NOMO-1 treated with DMSO at 0.1 percent for 48 hours (cell line): Measurements from ENCODE around the gene ABCG4.
"Not testable (repeated sequence)": the region's sequence is repeated elsewhere in the genome, so short reads cannot be mapped to it uniquely, and the experiment has no call there.

Experiments
- DNase-seq: peaks from one replicate; lab custom pipeline; 2025; ENCODE audit not compliant: unreplicated experiment; lab: John Stamatoyannopoulos, UW

The ABCG4 gene

DNA sequence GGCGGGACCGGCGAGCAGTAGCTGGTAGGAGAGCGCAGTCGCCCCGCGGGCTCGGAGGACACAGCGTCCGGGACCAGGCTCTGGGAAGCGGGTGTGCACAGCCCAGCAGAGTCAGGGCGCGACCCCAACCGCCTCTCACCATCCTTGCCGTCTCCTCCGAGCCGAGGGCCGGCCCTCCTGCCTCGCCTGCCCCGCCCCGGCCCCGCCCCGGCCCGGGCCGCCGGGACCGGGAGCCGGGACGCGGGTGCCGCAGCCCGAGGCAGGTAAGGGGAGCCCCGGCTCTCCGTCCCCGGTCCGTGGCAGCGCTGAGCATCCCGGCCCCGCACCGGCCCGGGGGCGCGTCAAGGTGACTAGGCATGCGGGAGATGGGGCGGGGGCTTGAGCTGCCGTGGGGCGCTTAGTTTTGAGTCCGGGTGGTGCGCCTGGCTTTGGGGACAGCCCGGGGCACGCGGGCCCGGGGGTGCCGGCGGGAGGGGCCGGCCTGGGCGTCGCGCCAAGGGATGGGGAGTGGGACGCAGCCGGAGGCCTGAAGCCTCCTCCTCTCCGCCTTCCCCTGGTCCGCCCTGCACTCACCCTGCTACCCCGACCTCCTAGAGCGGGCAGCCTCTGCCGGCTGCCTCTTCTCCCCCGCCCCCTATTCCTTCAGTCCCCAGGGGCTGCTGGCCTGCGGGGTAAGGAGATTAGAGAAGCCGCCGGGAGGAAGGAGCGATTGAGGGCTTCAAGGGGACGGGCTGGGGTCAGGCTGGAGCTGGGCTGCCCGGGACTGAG lies at the start of gene ABCG4:
ABCG4 (plus strand) TSS at position 35 of the 768 bp plus-strand sequence. CDS start 914 bp downstream, outside the sequence.
- DNase-seq, result no peak

DNA sequence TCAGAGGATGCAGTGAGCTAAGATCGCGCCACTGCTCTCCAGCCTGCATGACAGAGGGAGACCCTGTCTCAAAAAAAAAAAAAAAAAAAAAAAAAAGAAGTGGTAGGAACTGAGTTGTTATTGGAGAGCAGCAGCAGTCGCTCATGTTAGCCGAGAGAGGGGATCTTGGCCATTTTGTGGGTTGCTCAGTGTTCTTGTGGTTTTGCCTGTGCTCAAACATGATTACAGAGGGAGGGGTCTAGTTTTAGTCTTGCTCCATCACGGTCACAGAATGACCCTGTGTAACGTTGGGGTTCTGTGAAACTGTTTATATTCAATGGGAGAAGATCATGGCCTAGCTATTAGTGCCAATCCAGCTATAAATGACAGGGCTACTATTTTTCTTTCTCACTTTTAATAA lies 49.1 kb upstream of the ABCG4 start:
- no peak for DNase-seq

DNA sequence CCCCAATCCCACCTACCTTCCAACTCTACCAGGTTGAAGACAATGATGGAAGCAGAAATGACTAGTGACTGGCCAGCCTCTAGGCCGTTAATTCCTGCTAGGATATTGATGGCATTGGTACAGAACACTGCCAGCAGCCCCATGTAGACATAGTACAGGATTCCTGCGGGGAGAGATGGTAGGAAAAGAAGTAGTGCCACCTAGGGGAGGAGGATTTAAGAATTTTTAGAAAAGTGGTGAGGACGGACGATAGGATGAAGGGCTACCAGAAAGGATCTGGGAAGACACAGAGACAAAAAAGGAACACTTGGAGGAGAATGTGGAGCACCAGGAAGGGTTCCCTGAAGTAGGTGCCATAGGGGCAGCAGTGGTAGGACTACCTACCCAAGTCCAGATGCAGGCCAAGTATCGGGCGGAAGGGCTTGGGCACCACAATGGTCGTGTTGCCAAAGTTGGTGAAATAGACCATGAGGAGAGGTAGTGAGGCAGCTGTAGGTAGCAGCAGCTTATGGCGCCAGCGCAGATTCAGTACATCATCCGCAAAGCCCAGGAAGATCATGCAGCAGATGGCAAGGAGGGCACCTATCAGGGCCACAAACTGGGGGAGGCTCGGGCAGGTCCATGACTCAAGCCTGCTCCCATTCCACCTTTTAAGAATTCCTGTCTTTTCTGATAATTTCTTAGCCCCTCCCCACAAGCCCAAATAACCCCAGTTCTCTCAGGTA lies 48.4 kb upstream of the ABCG4 start:
- peak; percentile 28 for DNase-seq

DNA sequence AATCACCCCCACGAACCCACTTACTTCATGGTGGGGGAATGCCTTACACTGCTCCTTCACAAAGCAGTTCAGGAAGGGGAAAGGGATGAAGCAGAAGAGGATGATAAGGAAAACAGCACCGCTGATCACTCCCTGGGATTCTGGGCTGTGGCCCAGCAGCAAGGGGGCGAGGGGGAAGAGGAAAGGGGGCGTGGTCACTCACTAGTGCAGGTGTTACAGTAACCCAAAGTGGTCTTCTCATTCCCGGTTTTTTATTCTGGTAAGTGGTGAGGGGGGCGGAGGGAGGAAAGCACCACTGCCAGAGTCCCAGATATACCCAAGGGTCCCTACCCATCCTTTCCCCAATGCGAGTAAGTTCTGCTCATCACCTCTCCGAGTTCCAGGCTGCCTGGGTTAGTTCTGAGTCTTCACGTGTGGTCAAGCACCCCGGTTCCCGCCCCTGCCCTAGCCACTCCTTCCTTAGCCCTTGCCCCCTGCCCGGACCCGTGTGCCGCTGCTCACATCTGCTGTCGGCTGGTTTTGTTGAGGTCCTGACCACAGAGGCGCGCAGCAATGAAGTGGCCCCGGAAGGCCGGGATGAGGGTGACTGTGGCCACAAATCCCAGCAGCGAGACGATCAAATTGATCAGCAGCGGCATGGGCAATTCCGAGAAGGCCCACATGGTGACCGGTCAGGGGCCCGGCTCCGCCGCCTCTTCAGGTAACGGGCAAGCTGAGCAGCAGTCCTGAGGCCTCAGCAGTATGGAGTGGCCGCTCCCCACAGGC lies 47.7 kb upstream of the ABCG4 start:
- no peak for DNase-seq

DNA sequence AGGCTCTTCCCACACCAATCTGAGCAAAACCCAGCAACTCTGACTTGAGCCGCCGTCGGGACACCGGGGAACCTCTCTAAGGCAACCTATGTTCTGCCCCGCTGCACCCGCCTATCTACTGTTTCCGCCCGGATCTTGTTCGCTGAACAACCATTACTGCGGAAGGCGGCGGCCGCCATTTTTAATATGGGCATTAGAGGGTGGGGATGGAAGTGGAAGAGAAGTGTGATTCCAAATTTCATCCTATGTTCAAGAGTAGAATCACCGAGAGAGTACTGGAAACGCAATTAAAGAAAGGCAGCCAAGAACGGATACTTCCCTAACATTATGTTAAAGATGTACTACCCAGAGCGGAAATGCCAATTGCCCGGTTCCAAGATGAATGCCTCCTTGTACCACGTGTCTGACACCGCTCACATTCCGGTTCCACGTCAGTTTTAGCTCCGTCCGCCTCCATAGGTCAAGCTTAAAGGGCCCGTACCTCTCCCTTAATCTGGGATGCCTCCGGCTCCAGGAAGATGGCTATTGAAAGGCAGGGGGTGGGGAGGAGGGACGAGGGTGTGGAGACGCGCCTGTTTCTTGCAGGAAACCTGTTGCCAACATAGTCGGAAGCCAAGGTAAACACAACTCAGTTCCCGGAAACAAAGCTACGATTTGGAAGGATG lies 47.0 kb upstream of the ABCG4 start, which contains the start of gene DPAGT1:
DPAGT1 (minus strand) TSS at position 95 of the 665 bp plus-strand sequence. CDS start 198 bp downstream, outside the sequence.
- peak; percentile 95 for DNase-seq

DNA sequence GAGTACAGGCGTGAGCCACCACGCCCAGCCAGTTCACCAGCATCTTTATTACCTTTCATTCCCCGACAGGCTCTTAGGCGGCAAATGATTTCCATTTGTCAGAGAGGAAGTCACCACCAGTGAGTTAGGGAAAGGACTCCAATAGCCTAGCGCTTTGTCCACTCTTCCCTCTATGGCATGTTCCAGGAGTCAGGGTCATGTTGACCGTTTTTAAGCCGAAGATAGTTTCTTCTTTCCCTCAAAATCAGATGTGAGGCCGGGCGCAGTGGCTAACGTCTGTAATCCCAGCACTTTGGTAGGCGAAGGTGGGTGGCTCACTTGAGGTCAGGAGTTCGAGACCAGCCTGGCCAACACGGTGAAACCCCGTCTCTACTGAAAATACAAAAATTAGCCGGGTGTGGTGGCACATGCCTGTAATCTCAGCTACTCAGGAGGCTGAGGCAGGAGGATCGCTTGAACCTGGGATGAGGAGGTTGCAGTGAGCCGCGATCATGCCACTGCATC lies 45.6 kb upstream of the ABCG4 start:
- not testable (repeated sequence) for DNase-seq

DNA sequence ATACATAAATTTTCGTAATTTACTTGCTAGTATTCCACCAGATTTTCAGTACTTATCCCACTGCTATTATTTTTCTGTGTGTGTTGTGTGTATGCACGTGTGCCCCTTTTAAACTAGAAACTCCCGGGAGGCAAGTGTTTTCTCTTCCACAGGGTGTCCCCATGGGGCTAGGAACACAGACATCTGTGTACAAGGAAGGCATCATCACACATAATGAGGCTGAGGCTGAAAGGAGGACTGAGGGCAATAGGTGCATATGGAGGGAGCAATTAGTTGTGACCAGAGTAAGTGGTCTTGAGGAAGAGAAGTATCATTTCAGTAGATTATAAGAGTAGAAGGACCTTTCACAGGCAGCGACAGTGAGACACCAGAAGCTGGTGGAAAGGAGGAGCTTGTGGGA lies 45.1 kb upstream of the ABCG4 start:
- no peak for DNase-seq

DNA sequence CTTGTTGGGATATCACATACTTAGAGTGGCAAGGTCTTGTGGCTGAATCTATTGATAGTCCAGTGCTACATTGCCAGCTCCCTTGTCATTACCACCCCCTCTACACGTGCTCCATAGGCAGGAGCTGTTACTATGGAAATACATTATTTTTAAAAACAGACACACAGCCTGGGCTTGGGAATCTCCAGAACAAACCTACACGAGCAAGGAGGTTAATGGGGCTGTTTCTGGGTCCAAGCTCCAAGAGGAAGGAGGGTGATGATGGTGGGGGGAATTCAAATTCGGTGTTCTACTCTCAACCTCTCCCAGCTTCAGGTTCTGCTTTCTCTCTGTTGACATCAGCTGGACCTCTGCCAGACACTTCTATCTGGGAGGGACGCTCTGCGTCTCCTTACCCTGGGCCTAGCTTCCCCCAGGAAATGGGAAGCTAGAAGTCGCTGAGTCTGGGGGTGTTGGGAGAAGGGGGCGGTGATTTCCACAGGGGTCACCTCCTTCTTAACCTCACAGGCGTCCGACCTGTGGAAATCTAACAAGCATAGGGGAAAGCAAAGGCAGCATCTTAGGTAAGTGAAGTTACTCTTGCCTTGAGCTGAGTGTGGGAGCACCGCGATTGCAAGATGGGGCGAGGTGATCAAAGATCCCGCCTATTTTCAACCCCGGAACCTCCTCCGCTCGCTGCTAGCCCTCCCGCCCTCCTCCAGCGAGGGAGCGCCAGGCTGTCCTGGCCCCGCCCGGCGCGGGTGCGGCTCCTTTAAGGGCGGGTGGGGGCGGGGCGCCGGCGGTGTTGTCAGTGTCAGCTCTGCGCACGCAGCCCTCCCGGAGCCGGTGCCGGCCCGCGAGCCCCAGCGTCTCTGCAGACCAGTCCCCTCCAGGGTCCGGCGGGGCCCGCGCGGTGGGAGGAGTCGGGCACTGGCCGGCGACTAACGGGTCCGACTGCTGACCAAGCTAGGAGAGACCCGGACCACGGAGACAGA lies 42.0 kb upstream of the ABCG4 start, which contains the start of gene C2CD2L:
C2CD2L (plus strand) TSS at position 781 of the 974 bp plus-strand sequence. CDS start 398 bp downstream, outside the sequence.
- peak; percentile 88 for DNase-seq

DNA sequence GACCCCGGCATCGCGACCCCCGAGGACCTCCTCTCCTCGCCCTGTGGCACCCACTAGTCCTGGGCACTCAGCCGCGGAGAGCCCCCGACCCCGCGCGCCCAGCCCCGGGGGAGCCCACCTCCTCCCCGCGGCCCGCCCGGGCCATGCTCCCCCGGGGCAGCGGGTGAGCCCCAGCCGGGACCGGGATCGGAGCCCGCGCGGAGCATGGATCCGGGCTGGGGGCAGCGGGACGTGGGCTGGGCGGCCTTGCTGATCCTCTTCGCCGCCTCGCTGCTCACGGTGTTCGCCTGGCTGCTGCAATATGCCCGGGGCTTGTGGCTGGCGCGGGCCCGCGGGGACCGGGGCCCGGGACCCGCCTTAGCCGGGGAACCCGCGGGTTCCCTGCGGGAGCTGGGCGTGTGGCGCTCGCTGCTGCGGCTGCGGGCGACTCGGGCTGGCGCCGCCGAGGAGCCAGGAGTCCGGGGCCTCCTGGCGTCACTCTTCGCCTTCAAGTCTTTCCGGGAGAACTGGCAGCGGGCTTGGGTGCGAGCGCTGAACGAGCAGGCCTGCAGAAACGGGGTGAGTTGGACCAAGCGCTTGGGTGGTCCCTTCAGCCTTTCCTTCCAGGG lies 41.2 kb upstream of the ABCG4 start:
- no peak for DNase-seq

DNA sequence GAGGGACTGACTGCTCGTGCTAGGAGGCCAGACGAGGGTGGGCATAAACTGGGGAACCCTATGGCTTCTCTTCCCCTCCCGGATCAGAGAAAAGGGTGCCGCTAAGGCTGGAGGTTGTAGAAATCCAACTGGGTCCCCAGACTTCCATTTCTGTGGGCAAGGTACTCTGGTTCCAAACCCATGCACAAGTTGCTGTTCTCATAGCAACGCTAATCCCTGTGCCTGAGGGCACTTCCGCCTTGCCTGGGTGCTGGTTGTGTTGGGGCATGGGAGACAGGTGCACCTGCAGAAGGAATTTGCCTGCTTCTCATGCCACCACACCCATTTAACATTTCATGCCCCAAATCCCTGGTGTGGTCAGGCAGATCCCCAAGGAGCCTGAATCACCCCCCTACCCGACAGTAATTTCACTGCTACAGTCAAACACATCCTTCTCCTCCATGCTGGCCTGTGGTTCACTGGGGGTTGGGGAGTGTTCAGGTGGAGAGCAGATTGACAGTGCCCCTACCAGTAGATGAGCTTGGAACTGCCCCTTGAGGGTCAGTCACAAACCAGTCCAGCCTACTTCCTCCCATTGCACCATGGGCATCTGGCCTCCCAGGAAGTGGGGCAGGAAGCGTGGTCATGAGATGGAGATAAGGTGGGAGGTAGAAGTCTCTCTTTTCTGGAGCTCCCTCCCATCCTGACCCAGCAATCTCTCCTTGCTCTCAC lies 40.6 kb upstream of the ABCG4 start:
- peak; percentile 15 for DNase-seq

DNA sequence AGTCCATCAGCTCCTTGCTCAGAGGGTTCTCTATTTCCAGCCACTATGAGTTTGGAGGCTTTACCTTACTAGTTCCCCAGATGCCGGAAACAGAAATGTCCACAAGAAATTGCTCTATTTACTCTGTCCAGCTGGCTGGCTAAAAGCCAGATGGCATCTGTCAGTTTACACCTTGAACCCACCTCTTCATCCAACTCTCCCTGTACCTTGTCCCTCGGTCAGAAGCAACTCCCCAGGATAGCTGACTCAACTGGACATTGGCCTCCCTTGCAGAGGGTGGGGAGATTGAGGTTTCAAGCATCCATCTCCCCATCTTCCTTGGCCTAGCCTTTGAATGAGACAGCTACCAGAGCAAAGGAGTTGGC lies 40.0 kb upstream of the ABCG4 start:
- no peak for DNase-seq

DNA sequence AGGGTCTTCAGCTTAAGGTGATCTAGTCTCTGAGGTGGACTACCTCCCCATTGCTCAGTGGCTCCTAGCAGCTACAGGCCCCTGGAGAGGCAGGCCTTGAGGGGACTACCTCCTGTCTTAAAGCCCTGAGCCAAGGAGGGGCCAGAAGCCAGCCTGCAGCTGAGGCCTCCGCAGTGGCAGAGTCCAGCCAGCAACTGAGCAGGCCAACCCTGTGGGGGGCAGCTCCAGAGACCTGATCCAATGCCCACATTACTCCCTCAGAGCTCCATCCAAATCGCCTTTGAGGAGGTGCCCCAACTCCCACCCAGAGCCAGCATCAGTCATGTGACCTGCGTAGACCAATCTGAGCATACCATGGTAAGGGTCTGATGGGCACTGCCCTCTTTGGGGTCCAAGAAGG lies 39.0 kb upstream of the ABCG4 start:
- no peak for DNase-seq

DNA sequence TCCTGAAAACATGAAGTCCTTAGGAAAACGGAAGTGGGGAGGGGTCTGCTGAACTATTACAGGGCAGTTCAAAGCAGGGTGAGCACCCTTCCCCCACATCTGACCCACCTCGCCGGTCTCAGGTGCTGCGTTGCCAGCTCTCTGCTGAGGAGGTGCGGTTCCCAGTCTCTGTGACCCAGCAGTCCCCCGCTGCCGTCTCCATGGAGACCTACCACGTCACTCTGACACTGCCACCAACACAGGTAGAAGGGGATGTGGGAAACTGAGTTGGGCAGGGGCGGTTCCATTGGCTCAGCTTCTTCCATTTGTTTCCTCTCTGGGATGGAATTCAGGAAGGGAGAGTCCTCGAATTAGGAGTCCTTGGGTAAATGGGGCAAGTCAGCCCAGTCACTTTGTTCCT lies 38.4 kb upstream of the ABCG4 start:
- no peak for DNase-seq

DNA sequence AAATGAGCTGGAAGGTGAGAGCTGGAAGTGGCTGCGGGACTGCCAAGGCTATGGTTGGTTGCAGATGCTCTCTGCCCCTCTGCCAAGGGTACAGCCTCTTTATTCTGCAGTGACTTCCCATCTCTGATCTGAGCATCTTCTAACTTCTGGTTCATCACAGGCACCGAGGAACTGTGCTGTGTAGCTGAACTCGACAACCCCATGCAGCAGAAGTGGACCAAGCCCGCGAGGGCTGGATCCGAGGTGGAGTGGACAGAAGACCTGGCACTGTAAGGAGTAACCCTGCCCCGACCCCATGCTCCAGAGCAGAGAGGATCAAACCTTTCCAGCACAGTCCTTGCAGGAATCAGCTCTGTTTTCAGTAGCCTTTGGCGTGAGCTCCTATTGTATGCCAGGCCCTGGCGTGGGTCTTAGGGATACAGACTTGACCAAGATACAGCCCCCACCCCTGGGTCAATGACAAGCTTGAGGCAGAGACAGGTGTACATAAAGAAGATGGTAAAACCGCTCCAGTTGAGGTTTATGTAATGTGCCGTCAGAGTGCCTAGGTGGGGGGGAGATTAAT lies 37.4 kb upstream of the ABCG4 start:
- no peak for DNase-seq

DNA sequence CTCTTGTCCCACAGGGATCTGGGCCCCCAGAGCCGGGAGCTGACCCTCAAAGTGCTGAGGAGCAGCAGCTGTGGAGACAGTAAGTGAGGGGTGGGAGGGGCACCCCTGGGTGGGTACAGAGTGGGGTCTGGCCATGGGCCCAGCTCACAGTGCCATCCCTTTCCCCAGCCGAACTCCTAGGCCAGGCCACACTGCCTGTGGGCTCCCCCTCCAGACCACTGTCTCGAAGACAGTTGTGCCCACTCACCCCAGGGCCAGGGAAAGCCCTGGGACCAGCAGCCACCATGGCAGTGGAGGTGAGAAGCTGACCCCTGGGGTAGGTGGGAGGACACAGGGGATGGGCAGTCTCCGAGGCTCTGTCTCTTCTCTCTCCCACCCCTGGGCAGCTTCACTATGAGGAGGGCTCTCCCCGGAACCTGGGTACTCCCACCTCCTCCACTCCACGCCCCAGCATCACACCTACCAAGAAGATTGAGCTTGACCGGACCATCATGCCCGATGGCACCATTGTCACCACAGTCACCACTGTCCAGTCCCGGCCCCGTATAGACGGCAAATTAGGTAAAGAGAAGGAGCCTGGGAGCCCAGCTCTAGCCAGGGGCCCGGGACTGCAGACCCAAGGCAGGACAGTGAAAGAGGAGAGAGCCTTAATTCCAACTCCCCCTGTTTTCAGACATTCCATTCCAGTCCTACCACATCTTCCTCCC lies 36.4 kb upstream of the ABCG4 start:
- DNase-seq, result no peak

DNA sequence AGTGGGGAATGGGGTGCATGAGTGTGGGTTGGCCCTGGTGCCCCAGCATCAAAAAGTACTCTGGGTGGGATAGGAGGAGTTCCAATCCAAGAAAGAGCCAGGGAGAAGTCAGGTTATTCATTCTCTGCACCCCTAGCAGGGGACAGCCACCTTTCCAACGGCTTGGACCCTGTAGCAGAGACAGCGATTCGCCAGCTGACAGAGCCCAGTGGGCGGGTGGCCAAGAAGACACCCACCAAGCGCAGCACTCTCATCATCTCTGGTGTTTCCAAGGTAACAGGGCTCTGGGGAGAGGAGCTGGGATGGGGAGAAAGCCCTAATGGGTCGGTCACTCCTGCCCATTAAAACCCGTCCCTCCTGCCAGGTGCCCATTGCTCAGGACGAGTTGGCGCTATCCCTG lies 35.1 kb upstream of the ABCG4 start:
- no peak for DNase-seq

DNA sequence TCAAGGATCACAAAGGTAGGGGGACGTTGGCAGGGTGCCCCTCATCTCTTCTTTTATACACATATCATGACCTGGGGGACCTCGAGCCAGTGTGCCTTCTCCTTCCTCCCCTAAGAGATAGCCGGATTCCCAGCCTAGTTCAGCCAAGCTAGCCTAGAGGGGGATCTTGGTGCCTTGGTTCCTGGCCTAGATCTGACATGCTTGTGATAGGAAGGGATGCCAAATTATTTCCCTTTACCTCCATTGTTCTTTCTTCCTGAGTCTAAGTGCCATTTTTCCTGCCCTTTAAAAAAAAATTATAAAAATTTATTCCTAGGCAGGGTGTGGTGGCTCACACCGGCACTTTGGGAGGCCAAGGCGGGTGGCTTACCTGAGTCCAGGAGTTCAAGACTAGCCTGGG lies 34.5 kb upstream of the ABCG4 start:
- DNase-seq, result no peak
